GM21786 (cell line): ENCODE measurements around the gene ATP2B3.

Experiments used
- ATAC-seq: cut with Tn5 transposase; IDR thresholded peaks from one replicate; pipeline ENCODE4 v1.9.1; 2021; ENCODE audit not compliant: unreplicated experiment

ATP2B3 gene

DNA sequence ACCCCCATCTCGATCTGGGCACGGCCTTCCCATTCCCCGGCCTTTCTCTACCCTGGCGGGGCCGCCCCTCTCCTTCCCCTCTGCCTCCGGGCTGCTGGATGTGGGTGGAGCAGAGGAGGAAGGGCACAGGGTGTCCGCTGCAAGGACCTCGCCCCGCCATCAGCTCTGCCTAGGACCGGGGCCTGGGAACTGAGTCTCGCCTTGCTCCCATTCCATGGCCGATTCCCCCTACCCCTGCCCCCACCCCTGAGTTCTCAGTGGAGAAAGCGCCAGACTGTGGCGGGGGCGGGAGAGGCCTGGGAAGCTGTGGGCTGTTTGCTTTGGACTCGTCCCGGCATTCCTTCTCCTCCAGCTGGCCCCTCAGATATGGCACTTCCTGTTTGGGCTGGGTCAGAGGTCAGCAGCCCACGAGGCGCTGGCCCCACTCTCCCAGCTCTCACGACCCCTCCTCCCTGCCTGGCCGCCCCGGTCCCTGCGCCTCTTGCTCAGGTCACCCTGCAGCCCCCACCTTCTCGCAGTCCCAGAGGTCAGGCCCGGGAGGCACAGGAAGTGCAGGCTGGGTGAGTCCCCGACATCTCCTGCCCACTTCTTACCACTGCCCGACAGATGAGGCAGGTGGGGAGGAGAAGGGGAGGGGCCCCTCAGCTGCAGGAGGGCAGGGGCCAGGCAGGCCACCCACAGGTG, 29.1 kb upstream of the ATP2B3 start:
- ATAC-seq = no peak

DNA sequence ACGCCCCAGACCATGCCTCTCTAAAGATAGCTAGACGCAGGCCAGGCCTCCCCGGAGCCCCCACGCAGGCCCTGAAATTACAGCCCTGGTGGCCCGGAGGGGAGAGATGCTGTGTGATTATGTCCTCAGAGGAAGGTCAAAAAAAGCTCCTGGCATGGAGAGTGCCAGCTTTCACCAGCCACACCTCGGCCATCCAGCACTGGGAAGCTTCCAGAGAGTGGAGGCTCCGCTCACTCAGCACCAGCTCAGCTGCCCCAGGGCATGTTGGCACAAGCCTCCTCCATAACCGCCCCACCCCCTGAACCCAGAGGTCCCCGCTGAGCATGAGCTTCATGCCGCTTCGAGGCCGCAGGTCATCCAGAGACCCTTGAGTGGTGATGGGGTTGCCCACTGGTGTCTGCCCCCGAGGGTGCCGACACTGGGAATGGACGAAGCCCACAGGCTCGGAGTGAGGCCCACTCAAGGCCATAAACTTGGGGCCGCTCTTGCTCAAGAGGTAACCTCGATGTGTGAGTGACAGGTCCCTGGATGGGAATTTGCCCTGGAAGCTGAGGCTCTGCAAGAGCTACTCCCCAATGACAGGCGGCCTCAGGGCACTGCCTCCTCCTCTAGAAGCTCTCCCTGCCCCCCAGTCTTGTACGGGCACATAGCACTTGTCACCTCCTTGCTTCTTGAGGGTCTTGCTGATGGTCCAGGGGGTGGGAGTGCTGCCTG, 27.1 kb upstream of the ATP2B3 start:
- ATAC-seq = no peak

GRCh38 chrX:153491351-153491914, 26.0 kb upstream of the ATP2B3 start:
- no peak for ATAC-seq

GRCh38 chrX:153491918-153492317, 25.5 kb upstream of the ATP2B3 start:
- no peak for ATAC-seq

DNA sequence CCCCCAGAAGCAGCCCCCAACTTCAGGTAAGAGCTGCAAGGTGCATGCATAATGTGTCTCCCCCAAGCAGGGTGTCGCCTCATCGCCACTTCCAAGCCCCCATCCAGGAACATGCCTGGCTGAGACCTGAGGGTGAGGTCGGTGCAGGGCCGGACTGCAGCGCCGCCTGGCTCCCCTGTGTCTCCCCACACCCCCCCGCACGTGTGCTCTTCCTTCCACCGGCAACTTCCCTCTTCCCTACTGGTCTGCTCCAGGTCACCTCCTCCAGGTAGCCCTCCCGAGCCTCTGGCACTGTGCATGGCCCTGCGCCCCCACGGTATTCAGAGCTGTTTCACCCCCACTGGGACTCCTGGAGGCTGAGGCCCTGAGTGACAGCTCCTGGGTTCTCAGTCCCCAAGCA, 24.9 kb upstream of the ATP2B3 start:
- no peak for ATAC-seq

DNA sequence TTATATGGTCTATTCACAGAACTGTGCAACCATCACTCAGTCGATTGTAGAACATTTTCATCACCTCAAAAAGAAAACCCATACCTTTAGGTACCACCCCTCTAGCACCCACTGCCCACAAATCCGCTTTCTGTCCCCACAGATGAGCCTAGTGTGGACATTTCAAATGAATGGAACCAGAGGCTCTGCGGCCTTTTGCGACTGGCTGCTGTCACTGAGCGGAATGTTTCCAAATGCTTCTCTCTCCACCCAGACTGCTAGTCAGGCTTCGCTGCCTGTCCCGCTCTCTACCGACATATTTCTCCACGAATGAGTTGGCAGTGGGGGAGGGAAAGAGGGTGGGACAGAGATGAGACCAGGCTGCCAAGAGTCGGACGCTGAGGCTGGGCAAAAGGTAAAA, 24.4 kb upstream of the ATP2B3 start:
- no peak for ATAC-seq

- no peak for ATAC-seq
Measured at GRCh38 chrX:153494061-153494460, 23.4 kb upstream of the ATP2B3 start.

DNA sequence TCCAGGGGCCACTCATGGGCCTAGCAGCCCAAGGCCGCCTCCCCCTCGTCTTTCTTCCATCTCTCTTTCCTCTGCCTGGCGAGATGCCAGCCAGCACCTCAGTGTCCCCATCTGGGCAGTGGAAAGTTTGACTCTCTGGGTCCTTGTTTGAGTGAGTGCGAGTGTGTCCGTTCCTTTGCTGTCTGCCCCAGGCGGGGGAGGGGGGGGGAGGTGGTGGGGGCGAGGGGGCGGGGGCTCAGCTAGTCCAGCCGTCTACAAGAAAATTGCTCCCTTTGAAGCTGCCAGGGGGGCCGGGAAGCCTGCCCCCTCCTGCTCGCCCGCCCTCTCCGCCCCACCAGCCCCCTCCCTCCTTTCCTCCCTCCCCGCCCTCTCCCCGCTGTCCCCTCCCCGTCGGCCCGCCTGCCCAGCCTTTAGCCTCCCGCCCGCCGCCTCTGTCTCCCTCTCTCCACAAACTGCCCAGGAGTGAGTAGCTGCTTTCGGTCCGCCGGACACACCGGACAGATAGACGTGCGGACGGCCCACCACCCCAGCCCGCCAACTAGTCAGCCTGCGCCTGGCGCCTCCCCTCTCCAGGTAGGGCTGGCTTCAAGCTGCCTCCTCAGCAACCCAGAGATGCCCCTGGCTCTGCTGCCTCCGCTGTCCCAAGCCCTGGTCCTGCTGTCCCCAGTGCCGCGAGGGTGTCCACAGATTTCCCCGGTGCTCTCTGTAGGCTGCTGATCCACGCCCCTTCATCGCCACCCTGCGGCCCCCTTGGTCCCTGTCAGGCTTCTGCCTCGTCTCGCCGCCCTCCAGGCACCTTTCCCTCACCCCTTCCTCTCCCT, 22.7 kb upstream of the ATP2B3 start, which contains the start of gene BGN:
TSS of gene BGN (plus strand) at position 440 of the 821 bp plus-strand sequence. CDS start 9,652 bp downstream, outside the sequence.
- no peak for ATAC-seq

- ATAC-seq = no peak
Measured at GRCh38 chrX:153495362-153495751, 22.1 kb upstream of the ATP2B3 start.

DNA sequence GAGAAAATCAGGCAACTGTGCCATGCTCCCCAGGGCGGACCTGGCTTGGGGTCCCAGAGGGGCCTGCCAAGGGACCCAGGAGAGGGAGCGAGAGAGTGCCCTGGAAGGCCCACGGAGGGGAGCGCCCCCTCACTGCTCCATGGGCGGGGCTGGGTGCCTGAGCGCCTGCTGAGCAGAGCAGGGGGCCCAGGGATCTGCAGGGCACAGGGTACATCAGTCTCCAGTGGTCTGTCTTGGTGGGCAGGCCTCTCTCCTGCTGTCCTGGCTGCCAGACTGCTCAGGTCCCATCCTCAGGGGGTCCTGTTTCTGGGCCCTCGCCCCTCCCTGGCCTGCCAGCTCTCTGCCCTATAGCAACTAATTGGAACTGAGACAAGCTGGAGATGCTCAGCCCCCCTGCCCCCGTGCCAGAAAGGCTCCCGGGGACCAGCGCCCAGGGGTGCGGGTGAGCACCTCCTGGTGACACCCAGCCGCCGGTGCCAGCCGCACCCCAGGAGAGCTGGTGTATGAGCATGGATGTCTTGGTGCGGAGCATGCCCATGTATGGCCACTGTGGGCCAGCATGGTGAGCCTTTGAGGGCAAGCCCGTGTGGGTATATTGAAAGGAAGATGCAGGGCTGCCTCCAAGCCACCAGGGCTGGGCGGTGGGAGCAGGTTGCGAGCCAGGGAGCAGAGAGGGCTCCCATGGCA, 21.4 kb upstream of the ATP2B3 start:
- no peak for ATAC-seq

DNA sequence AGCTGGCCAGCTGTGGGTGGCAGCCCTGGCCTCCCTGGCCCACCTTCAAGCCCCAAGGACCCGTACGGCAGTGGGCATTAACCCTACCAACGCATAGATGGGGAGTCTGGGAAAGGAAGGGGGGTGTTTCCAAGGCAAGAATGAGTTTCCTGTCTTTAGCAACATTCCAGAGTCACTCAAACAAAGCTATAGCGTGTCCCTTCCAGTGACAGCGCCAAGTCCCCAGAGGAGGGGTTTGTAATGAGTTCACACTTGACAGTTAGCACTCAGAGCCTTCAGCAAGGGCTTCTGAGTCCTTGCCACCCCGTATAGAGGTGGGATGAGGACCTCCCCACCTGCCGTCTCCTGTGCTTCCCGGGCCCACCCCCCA, 20.9 kb upstream of the ATP2B3 start:
- no peak for ATAC-seq

DNA sequence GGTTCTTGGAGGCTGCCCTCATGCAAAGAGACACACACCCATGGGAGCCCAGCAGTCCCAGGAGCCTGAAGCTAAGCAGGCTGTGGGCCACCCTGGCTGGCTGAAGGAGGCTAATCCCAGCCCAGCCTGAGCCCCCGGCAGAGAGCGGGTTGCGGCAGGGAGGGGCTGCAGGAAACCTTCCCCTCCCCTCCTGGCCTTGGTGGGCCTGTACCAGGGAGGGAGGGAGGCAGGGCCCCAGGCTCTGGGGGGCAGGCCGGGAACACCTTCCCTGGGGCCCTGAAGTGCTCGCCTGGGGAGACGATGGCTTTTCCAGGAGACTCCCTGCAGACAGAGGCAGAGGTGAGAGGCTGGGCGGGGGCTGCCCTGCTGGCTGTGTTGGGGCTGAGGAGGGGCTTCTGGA, 19.0 kb upstream of the ATP2B3 start:
- no peak for ATAC-seq

DNA sequence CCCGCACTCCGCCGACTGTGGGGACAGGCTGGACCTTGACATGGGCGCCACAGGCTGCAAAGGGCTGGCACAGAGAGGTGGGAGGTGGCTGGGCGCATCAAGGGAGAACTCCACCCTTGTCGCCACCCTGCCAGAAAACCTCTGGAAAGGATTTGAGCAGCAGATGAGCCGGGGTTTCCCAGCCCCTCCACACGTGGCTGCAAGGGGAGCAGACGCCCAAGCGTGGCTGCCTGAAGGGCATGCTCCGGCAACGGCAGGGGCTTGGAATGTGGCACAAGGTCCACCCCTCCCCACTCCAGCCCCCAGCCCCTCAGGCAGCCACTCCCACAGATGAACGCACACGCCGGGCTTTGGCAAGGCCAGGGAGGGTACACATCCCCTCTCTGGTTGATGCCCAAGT, 18.1 kb upstream of the ATP2B3 start:
- no peak for ATAC-seq

DNA sequence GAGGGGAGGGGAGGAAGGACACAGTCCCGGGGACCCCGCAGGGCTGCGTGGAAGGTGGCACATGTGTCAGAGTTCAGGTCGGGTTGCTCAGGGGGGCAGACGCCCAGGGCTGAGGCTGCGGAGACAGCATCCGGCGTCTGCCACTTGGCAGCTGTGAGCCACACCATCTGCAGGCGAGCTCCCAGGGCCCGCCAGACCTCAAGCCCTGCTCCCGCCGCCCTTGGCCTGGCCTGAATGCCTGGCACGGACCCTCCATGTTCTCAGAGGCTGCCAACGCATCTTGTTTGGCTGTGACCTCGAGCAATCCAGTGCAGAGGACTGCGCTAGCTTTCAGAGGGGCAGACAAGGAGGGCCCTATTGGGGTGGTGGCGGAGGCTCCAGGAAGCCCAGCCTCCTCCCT, 17.6 kb upstream of the ATP2B3 start:
- no peak for ATAC-seq

DNA sequence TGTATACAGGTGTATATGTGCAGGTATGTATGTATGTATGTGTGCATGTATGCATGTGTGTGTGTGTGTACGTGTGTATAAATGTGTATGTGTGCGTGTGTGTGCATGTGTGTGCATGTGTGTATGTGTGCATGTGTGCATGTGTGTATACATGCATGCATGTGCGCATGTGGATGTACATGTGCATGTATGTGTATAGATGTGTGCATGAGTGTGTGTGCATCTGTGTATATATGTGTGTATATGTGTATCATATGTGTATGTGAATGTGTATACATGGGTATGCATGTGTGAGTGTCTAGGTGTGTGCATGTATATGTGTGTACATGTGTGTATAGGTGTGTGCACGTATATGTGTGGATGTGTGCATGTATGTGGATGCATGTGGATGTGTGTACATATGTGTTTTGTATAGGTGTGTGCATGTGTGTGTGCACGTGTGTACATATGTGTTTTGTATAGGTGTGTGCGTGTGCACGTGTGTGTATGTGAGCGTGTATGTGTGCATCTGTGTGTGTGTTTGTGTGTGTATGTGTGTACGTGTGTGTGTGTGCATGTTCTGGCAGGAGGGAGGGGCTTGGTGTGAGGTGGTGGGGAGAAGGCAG, 16.7 kb upstream of the ATP2B3 start:
- no peak for ATAC-seq

DNA sequence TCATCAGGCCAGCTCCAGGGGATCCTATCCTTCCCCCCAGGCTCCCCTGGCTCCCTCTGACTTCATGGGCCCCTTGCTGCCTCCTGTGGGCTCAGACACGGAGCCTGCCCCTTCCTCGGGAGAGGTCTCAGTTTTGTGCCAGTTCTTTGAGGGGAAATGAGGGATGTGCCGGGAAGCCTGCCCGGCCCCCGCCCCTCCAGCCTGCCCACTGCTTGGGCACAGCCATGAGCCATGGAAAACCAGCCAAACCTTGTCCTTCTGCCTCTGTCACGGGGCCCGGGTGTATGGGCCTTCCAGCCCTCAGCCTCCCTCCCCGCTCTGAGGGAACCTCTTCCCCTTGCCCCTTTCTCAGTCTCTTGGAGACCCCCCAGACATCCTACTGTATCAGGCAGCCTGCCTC, 15.9 kb upstream of the ATP2B3 start:
- no peak for ATAC-seq

DNA sequence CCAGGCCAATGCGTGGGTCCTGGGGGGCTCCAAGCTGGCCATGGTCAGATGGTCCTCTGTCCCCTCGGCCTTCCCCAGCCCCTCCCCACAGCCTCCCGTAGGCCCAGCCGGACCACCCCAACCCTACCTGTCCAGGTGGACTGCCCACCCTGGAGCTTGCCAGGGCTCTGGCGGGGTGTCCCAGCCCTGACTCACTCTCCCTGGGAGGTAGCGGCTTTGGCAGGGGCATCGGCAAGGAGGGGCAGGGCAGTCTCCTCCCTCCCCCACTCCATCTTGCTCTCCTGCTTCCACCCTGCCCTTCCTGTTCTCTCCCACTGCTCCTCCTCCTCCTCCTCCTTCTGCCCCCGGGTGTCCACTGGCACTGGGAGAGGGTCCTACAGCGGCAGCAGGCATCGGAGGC, 15.3 kb upstream of the ATP2B3 start:
- no peak for ATAC-seq

- ATAC-seq = no peak
Measured at GRCh38 chrX:153502796-153503195, 14.6 kb upstream of the ATP2B3 start.

GRCh38 chrX:153504445-153505016, 12.9 kb upstream of the ATP2B3 start:
- ATAC-seq = no peak

GRCh38 chrX:153505361-153505760, 12.1 kb upstream of the ATP2B3 start:
- ATAC-seq = no peak
